ENCODE measurements around the gene GADL1. TPM values are rescaled to one million over a fixed set of nuclear protein-coding genes. Genes with fewer than 3 reads are reported as not detected.

The GADL1 gene
- total RNA-seq, 1 experiment from 2014 or later = 0.09 TPM

DNA sequence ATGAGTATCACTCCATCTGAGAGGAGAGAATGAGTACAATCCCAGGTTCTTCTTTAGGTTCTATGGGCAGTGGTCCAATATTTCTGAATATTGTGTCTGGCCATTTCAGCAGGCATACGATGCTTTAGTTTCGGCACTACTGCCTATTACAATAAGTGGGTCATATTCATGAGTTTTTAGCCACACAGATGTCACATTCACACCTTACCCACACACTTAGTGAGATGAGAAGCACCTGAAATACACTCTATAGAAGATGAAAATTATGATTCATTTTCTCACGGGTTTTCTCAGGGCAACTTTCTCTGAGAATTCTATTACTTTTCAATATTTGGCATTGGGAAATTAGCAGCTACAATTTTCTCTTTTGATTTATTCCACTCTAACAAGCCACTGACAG lies 155.9 kb downstream of the GADL1 start:
- Histone ChIP-seq H3K79me1 (ENCODE audit: insufficient read depth, low read depth, low read length, poor library complexity, severe bottlenecking) (no peaks in the 10 kb centered on the region), H3K23me2 (ENCODE audit: insufficient read length, low read depth, low read length, poor library complexity, severe bottlenecking) (no peaks in the 10 kb centered on the region), H3K9ac (ENCODE audit: extremely low read depth, insufficient read length, low read length) (no peak overlapping the region), H2AK5ac (ENCODE audit: insufficient read length, low read length) (no peak overlapping the region), H4K8ac (replicated peaks; ENCODE audit: insufficient read length, low read depth, low read length) (no peak overlapping the region), H2BK120ac (ENCODE audit: low read depth, low read length, poor library complexity, severe bottlenecking) (no peak overlapping the region), H2BK15ac (ENCODE audit: low read depth, low read length) (no peak overlapping the region), H3K4me1 (ENCODE audit: insufficient read depth, low read length) (peaks cover 4% of the 10 kb centered on the region; the same call in 1 of the 2 replicates), H2AFZ (ENCODE audit: low read length) (no peak overlapping the region), H3K9me3 (ENCODE audit: control insufficient read depth, low read depth, low read length) (no peaks in the 10 kb centered on the region), H3K56ac (ENCODE audit: insufficient read length, low read depth, low read length) (no peak overlapping the region), H4K5ac (ENCODE audit: insufficient read length, low read depth, low read length) (no peak overlapping the region), H3T11ph (ENCODE audit: low read length) (no peak overlapping the region), H3K4ac (ENCODE audit: low read depth, low read length) (no peak overlapping the region), H3K14ac (ENCODE audit: insufficient read depth, low read length) (no peak overlapping the region), H3K4me2 (ENCODE audit: insufficient read depth, insufficient read length, low read length) (no peak overlapping the region), H2BK20ac (ENCODE audit: low read depth, low read length, poor library complexity, severe bottlenecking) (no peak overlapping the region), H3K27ac (ENCODE audit: insufficient read length, low read depth, low read length) (no peak overlapping the region), H3K27me3 (ENCODE audit: insufficient read depth, low read length) (no peaks in the 10 kb centered on the region), H4K91ac (ENCODE audit: insufficient read length, low read depth, low read length) (no peak overlapping the region), H3K79me2 (ENCODE audit: insufficient read depth, low read length) (no peaks in the 10 kb centered on the region), H3K23ac (ENCODE audit: insufficient read length, low read depth, low read length) (no peak overlapping the region), H3K18ac (ENCODE audit: insufficient read length, low read depth, low read length) (no peak overlapping the region), H4K20me1 (ENCODE audit: control insufficient read depth, insufficient read depth, insufficient read length) (no peaks in the 10 kb centered on the region), H2BK5ac (ENCODE audit: insufficient read length, low read length) (no peak overlapping the region), H2BK12ac (ENCODE audit: insufficient read length, low read depth, low read length) (no peak overlapping the region)
- DNase-seq = no peak
- no peak overlapping the region for H3K27ac Mint-ChIP-seq
- no peaks in the 10 kb centered on the region for H3K27me3 Mint-ChIP-seq (ENCODE audit: low read depth)
- peaks cover 0 to 5% (median 0%) of the 10 kb centered on the region in 3 experiments; a peak in 1 of 7 replicates for H3K36me3 Mint-ChIP-seq (ENCODE audit: insufficient read depth in 1 of 3, low read depth in 3 of 3)
- no CpG with 5 or more reads among the region's 3 CpGs for WGBS (ENCODE audit: extremely low coverage, insufficient read length, low lambda C conversion rate)
- no peaks in the 10 kb centered on the region for H3K9me3 Mint-ChIP-seq
- H3K4me1 Mint-ChIP-seq = peaks cover 16 to 20% of the 10 kb centered on the region in 2 experiments
- H3K4me3 Mint-ChIP-seq = no peak overlapping the region
- TF ChIP-seq, protein P1, sequence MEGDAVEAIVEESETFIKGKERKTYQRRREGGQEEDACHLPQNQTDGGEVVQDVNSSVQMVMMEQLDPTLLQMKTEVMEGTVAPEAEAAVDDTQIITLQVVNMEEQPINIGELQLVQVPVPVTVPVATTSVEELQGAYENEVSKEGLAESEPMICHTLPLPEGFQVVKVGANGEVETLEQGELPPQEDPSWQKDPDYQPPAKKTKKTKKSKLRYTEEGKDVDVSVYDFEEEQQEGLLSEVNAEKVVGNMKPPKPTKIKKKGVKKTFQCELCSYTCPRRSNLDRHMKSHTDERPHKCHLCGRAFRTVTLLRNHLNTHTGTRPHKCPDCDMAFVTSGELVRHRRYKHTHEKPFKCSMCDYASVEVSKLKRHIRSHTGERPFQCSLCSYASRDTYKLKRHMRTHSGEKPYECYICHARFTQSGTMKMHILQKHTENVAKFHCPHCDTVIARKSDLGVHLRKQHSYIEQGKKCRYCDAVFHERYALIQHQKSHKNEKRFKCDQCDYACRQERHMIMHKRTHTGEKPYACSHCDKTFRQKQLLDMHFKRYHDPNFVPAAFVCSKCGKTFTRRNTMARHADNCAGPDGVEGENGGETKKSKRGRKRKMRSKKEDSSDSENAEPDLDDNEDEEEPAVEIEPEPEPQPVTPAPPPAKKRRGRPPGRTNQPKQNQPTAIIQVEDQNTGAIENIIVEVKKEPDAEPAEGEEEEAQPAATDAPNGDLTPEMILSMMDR (conservative IDR thresholded peaks at IDR 0.05) = no peak

Measured in H9 (cell line).